NCI-H2196 treated with DMSO at 0.1 percent for 48 hours (cell line): ENCODE measurements around the gene PPP1R13B.

Source experiments
- DNase-seq: peaks from one replicate; lab custom pipeline; 2025; ENCODE audit not compliant: unreplicated experiment; lab: John Stamatoyannopoulos, UW

The PPP1R13B gene

DNA sequence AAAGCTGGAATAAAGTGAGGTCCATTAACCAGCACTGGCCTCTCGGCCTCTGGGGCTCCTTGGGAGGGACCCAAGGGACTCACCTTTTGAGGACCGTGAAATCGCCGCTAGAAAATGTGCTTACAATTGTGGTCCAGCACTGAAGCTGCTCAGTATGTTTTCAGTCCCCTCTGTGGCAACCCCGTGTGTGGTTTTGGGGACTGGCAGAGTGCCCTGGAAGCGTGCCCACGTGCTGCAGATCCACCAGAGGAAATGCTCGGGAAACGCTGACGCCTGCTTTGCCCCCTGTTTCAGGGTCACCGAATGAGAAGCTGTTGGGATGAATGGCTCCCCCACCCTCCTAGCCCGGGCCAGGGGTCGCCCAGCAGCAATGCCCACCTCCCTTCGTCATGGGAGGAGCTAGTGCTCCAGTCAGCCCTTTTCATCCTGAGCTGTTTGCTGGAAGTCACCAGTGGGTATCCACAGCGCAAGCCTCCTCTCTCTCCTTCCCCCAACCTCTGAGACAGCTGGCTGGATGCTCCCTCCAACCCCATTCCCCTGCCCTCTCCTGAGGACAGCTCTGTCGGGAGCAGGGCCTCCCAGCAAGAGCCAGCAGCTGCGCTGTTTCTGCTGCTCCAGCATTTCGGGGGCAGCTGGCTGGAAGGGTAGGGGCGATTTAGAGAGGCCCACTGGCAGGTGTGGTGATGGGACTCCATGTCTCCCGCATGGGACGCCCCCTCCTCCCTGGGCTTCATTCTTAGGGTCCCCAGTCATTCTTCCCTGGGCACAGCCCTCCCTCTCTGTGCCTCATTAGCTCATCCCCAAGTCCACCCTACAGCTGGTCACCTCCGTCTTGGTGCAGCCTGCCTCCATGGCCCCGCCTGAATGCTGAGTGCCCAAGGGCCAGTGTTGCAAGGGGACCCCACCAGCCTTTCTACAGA, 33.2 kb upstream of the PPP1R13B start:
- no peak for DNase-seq

DNA sequence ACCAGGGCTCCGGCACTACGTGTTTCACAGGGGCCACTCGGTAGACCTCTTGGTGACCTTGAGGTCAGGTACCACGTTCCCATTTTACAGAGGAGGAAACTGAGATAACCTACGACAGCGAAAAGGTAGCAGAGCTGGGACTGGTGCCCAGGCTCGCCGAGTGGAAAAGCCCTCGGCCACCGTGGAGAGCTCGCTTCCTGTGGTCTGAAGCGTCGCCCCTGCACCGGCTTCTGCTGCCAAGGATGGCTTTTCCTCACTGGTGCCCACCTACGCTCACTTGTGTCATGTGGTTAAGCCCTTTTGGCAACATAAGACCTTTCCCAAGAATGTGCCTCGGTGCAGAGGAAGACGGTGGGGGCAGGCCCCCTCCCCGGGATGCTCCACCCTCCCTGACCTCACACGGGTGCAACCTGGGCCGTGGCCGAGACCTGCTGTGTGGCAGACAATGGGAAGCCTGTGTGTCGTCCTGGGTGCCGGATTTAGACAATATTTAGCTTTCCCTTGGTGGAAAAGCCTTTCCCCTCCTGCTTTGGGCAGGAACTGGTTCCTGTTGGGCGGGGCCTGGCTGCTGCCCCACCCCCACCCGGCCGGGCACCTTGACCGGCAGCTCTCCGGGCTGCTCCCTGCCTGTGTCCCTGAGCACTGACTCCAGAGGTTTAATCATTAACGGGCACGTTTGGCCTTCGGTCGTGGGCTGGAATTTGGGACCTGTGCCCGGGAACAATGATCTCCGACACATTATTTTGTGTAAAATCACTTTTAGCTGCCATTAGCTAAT, 32.4 kb upstream of the PPP1R13B start:
- DNase-seq, result no peak

DNA sequence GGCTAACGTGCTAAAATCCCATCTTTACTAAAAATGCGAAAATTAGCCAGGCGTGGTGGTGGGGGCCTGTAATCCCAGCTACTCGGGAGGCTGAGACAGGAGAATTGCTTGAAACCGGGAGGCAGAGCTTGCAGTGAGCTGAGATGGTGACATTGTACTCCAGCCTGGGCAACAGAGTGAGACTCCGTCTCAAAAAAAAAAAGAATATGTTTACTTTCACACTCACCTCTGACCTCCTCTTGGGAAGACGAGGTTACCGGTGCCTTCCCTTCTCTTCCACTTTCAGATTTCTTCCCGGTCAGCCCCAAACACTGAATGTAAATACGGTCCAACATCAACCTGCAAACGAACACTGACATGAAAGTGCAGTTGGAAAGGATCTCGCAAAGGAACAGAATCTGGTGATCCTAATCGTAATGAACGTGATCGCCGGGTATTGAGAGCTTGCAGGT, 31.8 kb upstream of the PPP1R13B start:
- no peak for DNase-seq

- DNase-seq, result no peak
These were observed 30.8 kb upstream of the PPP1R13B start for GRCh38 chr14:103878180-103878579.

GRCh38 chr14:103875010-103875409, 27.6 kb upstream of the PPP1R13B start:
- no peak for DNase-seq

DNA sequence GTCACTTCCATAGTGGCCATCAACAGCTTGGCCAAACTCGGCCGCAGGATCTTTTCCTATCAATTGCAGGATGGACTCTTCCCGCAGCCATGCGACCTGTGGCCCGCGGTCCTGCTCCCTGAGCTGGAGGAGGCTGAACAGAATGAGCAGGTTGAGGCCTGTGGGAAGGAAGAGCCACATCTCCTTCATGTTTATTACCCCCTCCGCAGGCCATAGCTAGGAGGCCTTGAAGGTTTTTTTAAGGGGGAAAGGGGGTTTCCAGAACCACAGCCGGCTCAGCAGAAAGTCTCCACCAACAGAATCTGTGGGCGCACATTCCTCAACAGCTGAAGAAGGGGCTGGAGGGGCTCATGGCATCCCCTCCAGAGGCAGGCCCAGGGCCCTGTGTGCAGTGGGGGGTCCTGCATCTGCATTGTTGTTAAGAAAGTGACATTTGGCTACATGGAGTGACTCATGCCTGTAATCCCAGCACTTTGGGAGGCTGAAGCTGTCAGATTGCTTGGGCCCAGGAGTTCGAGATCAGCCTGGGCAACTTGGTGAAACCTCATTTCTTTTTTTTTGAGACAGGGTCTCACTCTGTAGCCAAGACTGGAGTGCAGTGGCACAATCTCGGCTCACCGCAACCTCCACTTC, 25.2 kb upstream of the PPP1R13B start:
- no peak for DNase-seq

GRCh38 chr14:103871596-103872480, 24.5 kb upstream of the PPP1R13B start:
- DNase-seq, result no peak

DNA sequence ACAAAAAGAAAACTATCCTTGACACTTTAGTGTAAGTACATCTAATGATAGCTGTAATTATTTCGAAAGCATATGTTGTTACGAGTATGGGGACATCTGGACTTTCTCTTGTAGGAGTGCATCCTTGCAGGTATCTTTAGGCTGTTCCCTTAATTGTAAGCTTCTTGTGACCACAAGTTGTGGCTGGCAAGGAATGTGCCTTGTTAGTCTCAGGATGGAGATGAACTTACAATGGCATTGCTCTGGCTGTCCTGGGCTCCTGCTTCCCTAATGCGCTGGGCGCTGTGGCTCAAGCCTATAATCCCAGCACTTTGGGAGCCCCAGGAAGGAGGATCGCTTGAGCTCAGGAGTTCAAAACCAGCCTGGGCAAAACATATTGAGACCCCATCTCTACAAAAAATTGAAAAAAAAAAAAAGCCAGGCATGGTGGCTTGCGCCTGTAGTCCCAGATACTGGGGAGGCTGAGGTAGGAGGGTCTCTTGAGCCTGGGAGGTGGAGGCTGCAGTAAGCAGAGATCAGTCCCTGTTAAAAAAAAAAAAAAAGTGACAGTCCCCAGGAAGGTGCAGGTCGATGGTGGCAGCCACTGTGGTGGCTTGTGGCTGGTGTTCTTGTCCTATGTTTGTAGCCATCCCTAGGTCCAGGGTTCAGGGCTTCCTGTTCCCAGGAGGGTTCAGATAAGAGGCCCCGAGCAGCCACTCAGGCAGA, 23.7 kb upstream of the PPP1R13B start:
- no peak for DNase-seq

- DNase-seq, result no peak
These were observed 22.9 kb upstream of the PPP1R13B start for GRCh38 chr14:103870144-103870876.

- DNase-seq, result no peak
These were observed 22.2 kb upstream of the PPP1R13B start for GRCh38 chr14:103869406-103870143.

- DNase-seq, result no peak
These were observed 21.0 kb upstream of the PPP1R13B start for GRCh38 chr14:103868242-103868897.

GRCh38 chr14:103867523-103867953, 20.2 kb upstream of the PPP1R13B start:
- DNase-seq, result no peak

GRCh38 chr14:103867020-103867419, 19.6 kb upstream of the PPP1R13B start:
- DNase-seq, result no peak

- no peak for DNase-seq
These were observed 15.9 kb upstream of the PPP1R13B start for GRCh38 chr14:103863245-103863644.

- no peak for DNase-seq
These were observed 15.0 kb upstream of the PPP1R13B start for GRCh38 chr14:103862393-103862782.

- DNase-seq, result no peak
These were observed 14.3 kb upstream of the PPP1R13B start for GRCh38 chr14:103861413-103862392.
